ENCODE measurements around the gene BANF1. TPM values are rescaled to one million over a fixed set of nuclear protein-coding genes. Genes with fewer than 3 reads are reported as not detected.

The BANF1 gene
- total and polyA plus RNA-seq, 9 of the 15 experiments (the other 6 are each of a cell fraction or from before 2014, with no cell fraction given) = 108 to 651 (median 263) TPM

DNA sequence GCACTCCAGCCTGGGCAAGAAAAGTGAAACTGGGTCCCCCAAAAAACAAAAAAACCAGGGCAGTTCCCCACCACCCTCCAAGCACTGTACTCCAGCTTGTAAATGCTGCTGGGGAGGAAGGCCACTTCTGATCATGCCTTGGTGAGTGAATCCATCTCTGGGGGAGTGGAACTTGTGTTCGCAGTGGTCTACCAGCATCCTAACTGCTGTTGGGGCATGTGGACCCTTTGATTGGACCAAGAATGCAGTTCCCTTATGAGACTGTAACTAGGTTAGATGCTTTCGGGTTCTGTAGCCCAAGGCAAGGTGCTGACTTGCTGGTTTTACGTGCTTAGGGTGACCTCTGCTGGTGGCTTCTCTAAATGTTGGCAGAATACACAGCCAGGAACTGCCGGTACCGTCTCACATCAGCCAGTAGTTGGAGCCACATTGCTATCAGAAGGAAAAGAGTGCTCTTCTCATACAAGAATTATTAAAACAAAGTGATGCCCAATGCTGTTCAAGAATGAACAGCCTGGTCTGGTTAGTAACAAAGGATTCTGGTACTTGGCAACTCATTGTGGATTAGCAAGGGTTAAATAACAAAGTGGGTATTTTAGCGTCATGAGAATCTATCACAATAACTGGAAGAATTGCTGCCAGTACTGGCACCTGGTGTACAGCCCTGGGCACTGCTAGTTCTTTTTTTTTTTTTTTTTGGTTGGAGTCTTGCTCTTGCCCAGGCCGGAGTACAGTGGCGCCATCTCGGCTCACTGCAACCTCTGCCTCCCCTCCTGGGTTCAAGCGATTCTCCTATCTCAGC is 13.3 kb upstream of the BANF1 start (continued):
- TF ChIP-seq, protein P1, sequence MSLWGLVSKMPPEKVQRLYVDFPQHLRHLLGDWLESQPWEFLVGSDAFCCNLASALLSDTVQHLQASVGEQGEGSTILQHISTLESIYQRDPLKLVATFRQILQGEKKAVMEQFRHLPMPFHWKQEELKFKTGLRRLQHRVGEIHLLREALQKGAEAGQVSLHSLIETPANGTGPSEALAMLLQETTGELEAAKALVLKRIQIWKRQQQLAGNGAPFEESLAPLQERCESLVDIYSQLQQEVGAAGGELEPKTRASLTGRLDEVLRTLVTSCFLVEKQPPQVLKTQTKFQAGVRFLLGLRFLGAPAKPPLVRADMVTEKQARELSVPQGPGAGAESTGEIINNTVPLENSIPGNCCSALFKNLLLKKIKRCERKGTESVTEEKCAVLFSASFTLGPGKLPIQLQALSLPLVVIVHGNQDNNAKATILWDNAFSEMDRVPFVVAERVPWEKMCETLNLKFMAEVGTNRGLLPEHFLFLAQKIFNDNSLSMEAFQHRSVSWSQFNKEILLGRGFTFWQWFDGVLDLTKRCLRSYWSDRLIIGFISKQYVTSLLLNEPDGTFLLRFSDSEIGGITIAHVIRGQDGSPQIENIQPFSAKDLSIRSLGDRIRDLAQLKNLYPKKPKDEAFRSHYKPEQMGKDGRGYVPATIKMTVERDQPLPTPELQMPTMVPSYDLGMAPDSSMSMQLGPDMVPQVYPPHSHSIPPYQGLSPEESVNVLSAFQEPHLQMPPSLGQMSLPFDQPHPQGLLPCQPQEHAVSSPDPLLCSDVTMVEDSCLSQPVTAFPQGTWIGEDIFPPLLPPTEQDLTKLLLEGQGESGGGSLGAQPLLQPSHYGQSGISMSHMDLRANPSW (CRISPR knock-in tag; IDR thresholded peaks at IDR 0.05) = no peak
- TF ChIP-seq XRCC3 (IDR thresholded peaks at IDR 0.05) = no peak
- TF ChIP-seq TGIF2 (CRISPR knock-in tag; IDR thresholded peaks at IDR 0.05) = no peak
- no peak for TF ChIP-seq LARP7 (IDR thresholded peaks at IDR 0.05)
- no peak for TF ChIP-seq RNF2 (IDR thresholded peaks at IDR 0.05)
- TF ChIP-seq SMARCA5 (IDR thresholded peaks at IDR 0.05) = no peak
- no peak for TF ChIP-seq NR4A1 (CRISPR knock-in tag; IDR thresholded peaks at IDR 0.05)
- TF ChIP-seq NR4A1 (tag; IDR thresholded peaks at IDR 0.05) = no peak
- no peak for TF ChIP-seq POLR2G (IDR thresholded peaks at IDR 0.05; ENCODE audit: low read depth, low read length)
- TF ChIP-seq, protein P2, sequence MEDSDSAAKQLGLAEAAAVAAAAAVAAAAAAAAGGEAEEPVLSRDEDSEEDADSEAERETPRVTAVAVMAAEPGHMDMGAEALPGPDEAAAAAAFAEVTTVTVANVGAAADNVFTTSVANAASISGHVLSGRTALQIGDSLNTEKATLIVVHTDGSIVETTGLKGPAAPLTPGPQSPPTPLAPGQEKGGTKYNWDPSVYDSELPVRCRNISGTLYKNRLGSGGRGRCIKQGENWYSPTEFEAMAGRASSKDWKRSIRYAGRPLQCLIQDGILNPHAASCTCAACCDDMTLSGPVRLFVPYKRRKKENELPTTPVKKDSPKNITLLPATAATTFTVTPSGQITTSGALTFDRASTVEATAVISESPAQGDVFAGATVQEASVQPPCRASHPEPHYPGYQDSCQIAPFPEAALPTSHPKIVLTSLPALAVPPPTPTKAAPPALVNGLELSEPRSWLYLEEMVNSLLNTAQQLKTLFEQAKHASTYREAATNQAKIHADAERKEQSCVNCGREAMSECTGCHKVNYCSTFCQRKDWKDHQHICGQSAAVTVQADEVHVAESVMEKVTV (CRISPR knock-in tag; IDR thresholded peaks at IDR 0.05) = peak; percentile 97
- TF ChIP-seq NBN (IDR thresholded peaks at IDR 0.05; ENCODE audit: low read depth) = 0 out of 2 replicates have a peak, but pooled peaks have one; percentile 45
- no peak for TF ChIP-seq EZH2 (IDR thresholded peaks at IDR 0.05; ENCODE audit: borderline replicate concordance, low read depth, low read length)
- TF ChIP-seq TAF15 (IDR thresholded peaks at IDR 0.05; ENCODE audit: low read depth, low read length) = no peak
- TF ChIP-seq HDGF (IDR thresholded peaks at IDR 0.05) = no peak
- no peak for TF ChIP-seq MIER1 (IDR thresholded peaks at IDR 0.05; ENCODE audit: low read depth)
- TF ChIP-seq, protein P3, sequence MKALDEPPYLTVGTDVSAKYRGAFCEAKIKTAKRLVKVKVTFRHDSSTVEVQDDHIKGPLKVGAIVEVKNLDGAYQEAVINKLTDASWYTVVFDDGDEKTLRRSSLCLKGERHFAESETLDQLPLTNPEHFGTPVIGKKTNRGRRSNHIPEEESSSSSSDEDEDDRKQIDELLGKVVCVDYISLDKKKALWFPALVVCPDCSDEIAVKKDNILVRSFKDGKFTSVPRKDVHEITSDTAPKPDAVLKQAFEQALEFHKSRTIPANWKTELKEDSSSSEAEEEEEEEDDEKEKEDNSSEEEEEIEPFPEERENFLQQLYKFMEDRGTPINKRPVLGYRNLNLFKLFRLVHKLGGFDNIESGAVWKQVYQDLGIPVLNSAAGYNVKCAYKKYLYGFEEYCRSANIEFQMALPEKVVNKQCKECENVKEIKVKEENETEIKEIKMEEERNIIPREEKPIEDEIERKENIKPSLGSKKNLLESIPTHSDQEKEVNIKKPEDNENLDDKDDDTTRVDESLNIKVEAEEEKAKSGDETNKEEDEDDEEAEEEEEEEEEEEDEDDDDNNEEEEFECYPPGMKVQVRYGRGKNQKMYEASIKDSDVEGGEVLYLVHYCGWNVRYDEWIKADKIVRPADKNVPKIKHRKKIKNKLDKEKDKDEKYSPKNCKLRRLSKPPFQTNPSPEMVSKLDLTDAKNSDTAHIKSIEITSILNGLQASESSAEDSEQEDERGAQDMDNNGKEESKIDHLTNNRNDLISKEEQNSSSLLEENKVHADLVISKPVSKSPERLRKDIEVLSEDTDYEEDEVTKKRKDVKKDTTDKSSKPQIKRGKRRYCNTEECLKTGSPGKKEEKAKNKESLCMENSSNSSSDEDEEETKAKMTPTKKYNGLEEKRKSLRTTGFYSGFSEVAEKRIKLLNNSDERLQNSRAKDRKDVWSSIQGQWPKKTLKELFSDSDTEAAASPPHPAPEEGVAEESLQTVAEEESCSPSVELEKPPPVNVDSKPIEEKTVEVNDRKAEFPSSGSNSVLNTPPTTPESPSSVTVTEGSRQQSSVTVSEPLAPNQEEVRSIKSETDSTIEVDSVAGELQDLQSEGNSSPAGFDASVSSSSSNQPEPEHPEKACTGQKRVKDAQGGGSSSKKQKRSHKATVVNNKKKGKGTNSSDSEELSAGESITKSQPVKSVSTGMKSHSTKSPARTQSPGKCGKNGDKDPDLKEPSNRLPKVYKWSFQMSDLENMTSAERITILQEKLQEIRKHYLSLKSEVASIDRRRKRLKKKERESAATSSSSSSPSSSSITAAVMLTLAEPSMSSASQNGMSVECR (CRISPR knock-in tag; IDR thresholded peaks at IDR 0.05) = no peak
- TF ChIP-seq SUPT5H (IDR thresholded peaks at IDR 0.05) = no peak
- no peak for TF ChIP-seq NFIX (CRISPR knock-in tag; IDR thresholded peaks at IDR 0.05; ENCODE audit: low read depth)
- no peak for TF ChIP-seq TFAM (CRISPR knock-in tag; conservative IDR thresholded peaks at IDR 0.05)
- TF ChIP-seq PURB (CRISPR knock-in tag; IDR thresholded peaks at IDR 0.05; ENCODE audit: low read depth) = no peak
- TF ChIP-seq NFYB (IDR thresholded peaks at IDR 0.05; ENCODE audit: extremely low read depth, insufficient read length) = no peak
- no peak for TF ChIP-seq TAF9B (IDR thresholded peaks at IDR 0.05; ENCODE audit: partially characterized antibody)
